ENCODE measurements around the gene LSG1.

LSG1 gene

GRCh38 chr3:194623449-194624290, 48.3 kb downstream of the LSG1 start:
- Histone ChIP-seq H3K27ac (ENCODE audit: low read length) (no peak overlapping the region), H3K36me3 (ENCODE audit: insufficient read depth, low read depth, low read length) (peaks cover 29% of the 10 kb centered on the region), H3K27me3 (ENCODE audit: insufficient read depth, low read length) (no peaks in the 10 kb centered on the region), H3K9me3 (ENCODE audit: insufficient read depth, low read depth, low read length) (no peaks in the 10 kb centered on the region), H3K9ac (ENCODE audit: low read depth, low read length) (no peak overlapping the region), H3K4me1 (ENCODE audit: insufficient read depth, low read length) (no peaks in the 10 kb centered on the region), H3K4me3 (ENCODE audit: low read length) (no peak overlapping the region)

GRCh38 chr3:194622621-194623340, 49.2 kb downstream of the LSG1 start:
- H3K9ac ChIP-seq (ENCODE audit: low read depth, low read length), result no peak overlapping the region
- no peak overlapping the region for H3K27ac ChIP-seq (ENCODE audit: low read length)
- peaks cover 22% of the 10 kb centered on the region for H3K36me3 ChIP-seq (ENCODE audit: insufficient read depth, low read depth, low read length)
- H3K27me3 ChIP-seq (ENCODE audit: insufficient read depth, low read length), result no peaks in the 10 kb centered on the region
- no peaks in the 10 kb centered on the region for H3K9me3 ChIP-seq (ENCODE audit: insufficient read depth, low read depth, low read length)
- H3K4me1 ChIP-seq (ENCODE audit: insufficient read depth, low read length), result no peaks in the 10 kb centered on the region
- no peak overlapping the region for H3K4me3 ChIP-seq (ENCODE audit: low read length)

DNA sequence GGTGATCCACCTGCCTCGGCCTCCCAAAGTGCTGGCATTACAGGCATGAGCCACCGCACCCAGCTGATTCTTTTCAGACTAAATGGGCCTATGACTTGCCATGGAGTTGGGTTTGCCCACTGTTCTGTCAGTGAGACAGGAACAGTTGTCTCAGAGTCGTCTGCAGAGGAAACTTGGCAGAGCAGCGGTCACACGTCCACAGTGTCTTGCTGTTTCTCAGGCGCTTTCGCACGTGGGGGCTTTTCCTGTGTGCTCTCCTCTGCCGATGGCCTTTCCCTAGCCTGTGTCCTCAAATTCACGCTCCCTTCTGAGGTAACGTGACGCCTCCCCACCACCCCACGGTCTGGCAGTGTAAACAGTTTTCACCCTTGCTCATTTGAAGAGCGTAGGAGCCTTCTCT, 50.0 kb downstream of the LSG1 start:
- H3K27me3 ChIP-seq (ENCODE audit: insufficient read depth, low read length), result no peaks in the 10 kb centered on the region
- H3K36me3 ChIP-seq (ENCODE audit: insufficient read depth, low read depth, low read length), result peaks cover 16% of the 10 kb centered on the region
- H3K9me3 ChIP-seq (ENCODE audit: insufficient read depth, low read depth, low read length), result no peaks in the 10 kb centered on the region
- H3K4me3 ChIP-seq (ENCODE audit: low read length), result no peak overlapping the region
- no peaks in the 10 kb centered on the region for H3K4me1 ChIP-seq (ENCODE audit: insufficient read depth, low read length)
- no peak overlapping the region for H3K9ac ChIP-seq (ENCODE audit: low read depth, low read length)
- no peak overlapping the region for H3K27ac ChIP-seq (ENCODE audit: low read length)

GRCh38 chr3:194620196-194620595, 51.8 kb downstream of the LSG1 start:
- no peaks in the 10 kb centered on the region for H3K27me3 ChIP-seq (ENCODE audit: insufficient read depth, low read length)
- peaks cover 6% of the 10 kb centered on the region; the same call in 1 of the 2 replicates for H3K36me3 ChIP-seq (ENCODE audit: insufficient read depth, low read depth, low read length)
- no peaks in the 10 kb centered on the region for H3K9me3 ChIP-seq (ENCODE audit: insufficient read depth, low read depth, low read length)
- no peak overlapping the region for H3K9ac ChIP-seq (ENCODE audit: low read depth, low read length)
- H3K4me1 ChIP-seq (ENCODE audit: insufficient read depth, low read length), result no peaks in the 10 kb centered on the region
- no peak overlapping the region for H3K27ac ChIP-seq (ENCODE audit: low read length)
- H3K4me3 ChIP-seq (ENCODE audit: low read length), result no peak overlapping the region

GRCh38 chr3:194619741-194620140, 52.2 kb downstream of the LSG1 start:
- H3K27me3 ChIP-seq (ENCODE audit: insufficient read depth, low read length), result no peaks in the 10 kb centered on the region
- no peak overlapping the region for H3K27ac ChIP-seq (ENCODE audit: low read length)
- H3K9me3 ChIP-seq (ENCODE audit: insufficient read depth, low read depth, low read length), result no peaks in the 10 kb centered on the region
- no peak overlapping the region for H3K9ac ChIP-seq (ENCODE audit: low read depth, low read length)
- H3K36me3 ChIP-seq (ENCODE audit: insufficient read depth, low read depth, low read length), result peaks cover 6% of the 10 kb centered on the region; the same call in 1 of the 2 replicates
- no peaks in the 10 kb centered on the region for H3K4me1 ChIP-seq (ENCODE audit: insufficient read depth, low read length)
- no peak overlapping the region for H3K4me3 ChIP-seq (ENCODE audit: low read length)

GRCh38 chr3:194618858-194619608, 53.0 kb downstream of the LSG1 start:
- Histone ChIP-seq H3K36me3 (ENCODE audit: insufficient read depth, low read depth, low read length) (peaks cover 9% of the 10 kb centered on the region; the same call in 1 of the 2 replicates), H3K4me3 (ENCODE audit: low read length) (no peak overlapping the region), H3K9me3 (ENCODE audit: insufficient read depth, low read depth, low read length) (no peaks in the 10 kb centered on the region), H3K27me3 (ENCODE audit: insufficient read depth, low read length) (no peaks in the 10 kb centered on the region), H3K9ac (ENCODE audit: low read depth, low read length) (no peak overlapping the region), H3K27ac (ENCODE audit: low read length) (no peak overlapping the region), H3K4me1 (ENCODE audit: insufficient read depth, low read length) (no peaks in the 10 kb centered on the region)

- Histone ChIP-seq H3K9ac (ENCODE audit: low read depth, low read length) (no peak overlapping the region), H3K36me3 (ENCODE audit: insufficient read depth, low read depth, low read length) (peaks cover 9% of the 10 kb centered on the region; the same call in 1 of the 2 replicates), H3K4me3 (ENCODE audit: low read length) (no peak overlapping the region), H3K27me3 (ENCODE audit: insufficient read depth, low read length) (no peaks in the 10 kb centered on the region), H3K27ac (ENCODE audit: low read length) (no peak overlapping the region), H3K4me1 (ENCODE audit: insufficient read depth, low read length) (no peaks in the 10 kb centered on the region), H3K9me3 (ENCODE audit: insufficient read depth, low read depth, low read length) (no peaks in the 10 kb centered on the region)
Measured at GRCh38 chr3:194617827-194618226, 54.2 kb downstream of the LSG1 start.

GRCh38 chr3:194617143-194617671, 54.8 kb downstream of the LSG1 start:
- H3K27me3 ChIP-seq (ENCODE audit: insufficient read depth, low read length), result no peaks in the 10 kb centered on the region
- no peak overlapping the region for H3K9ac ChIP-seq (ENCODE audit: low read depth, low read length)
- H3K4me3 ChIP-seq (ENCODE audit: low read length), result no peak overlapping the region
- H3K36me3 ChIP-seq (ENCODE audit: insufficient read depth, low read depth, low read length), result peaks cover 9% of the 10 kb centered on the region; the same call in 1 of the 2 replicates
- H3K27ac ChIP-seq (ENCODE audit: low read length), result no peak overlapping the region
- no peaks in the 10 kb centered on the region for H3K9me3 ChIP-seq (ENCODE audit: insufficient read depth, low read depth, low read length)
- no peaks in the 10 kb centered on the region for H3K4me1 ChIP-seq (ENCODE audit: insufficient read depth, low read length)

- no peaks in the 10 kb centered on the region for H3K27me3 ChIP-seq (ENCODE audit: insufficient read depth, low read length)
- H3K9ac ChIP-seq (ENCODE audit: low read depth, low read length), result no peak overlapping the region
- peaks cover 7% of the 10 kb centered on the region; the same call in 1 of the 2 replicates for H3K36me3 ChIP-seq (ENCODE audit: insufficient read depth, low read depth, low read length)
- H3K27ac ChIP-seq (ENCODE audit: low read length), result no peak overlapping the region
- H3K4me1 ChIP-seq (ENCODE audit: insufficient read depth, low read length), result no peaks in the 10 kb centered on the region
- no peaks in the 10 kb centered on the region for H3K9me3 ChIP-seq (ENCODE audit: insufficient read depth, low read depth, low read length)
- no peak overlapping the region for H3K4me3 ChIP-seq (ENCODE audit: low read length)
Measured at GRCh38 chr3:194615226-194615625, 56.8 kb downstream of the LSG1 start.

DNA sequence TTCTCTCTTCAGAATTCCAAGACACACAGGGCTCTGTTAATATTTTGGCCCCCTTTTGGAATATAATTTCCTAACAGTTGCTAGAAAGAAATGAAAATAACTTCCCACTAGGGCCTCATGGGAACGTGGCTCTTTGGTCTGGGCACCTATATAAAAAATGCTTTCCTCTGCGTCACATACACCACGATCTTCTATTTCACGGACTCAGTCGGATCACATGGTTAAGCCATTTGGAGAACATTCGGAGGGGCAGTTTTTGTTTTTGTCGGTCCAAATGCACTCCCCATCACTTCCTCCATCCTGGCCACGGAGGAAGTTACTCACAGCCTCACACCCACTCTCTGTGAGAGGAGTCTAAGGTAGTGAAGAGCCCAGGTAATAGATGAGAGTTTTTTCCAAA, 59.8 kb downstream of the LSG1 start:
- Histone ChIP-seq H3K4me3 (ENCODE audit: low read length) (no peak overlapping the region), H3K36me3 (ENCODE audit: insufficient read depth, low read depth, low read length) (0 out of 2 replicates have a peak, but pooled peaks cover 3% of the 10 kb centered on the region), H3K9ac (ENCODE audit: low read depth, low read length) (no peak overlapping the region), H3K27ac (ENCODE audit: low read length) (no peak overlapping the region), H3K9me3 (ENCODE audit: insufficient read depth, low read depth, low read length) (no peaks in the 10 kb centered on the region), H3K27me3 (ENCODE audit: insufficient read depth, low read length) (no peaks in the 10 kb centered on the region), H3K4me1 (ENCODE audit: insufficient read depth, low read length) (no peaks in the 10 kb centered on the region)

DNA sequence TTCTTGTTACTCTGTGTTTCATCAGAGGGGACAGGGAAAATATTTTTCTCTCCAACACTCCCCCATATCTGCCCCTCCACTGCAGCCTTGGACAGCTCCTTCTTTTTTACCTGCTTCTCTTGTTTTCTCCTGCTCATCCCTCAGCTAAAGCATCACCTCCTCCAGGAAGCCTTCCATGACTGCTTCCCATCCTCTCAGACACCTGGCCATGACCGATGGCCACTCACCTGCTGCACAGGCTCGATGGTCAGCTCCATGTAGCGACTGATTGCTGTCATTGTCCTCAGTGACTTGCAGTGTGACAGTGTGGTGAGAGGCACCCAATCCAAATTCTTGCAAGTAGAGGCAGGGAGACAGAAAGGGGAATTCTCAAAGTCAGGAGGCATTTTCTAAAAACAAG, 61.3 kb downstream of the LSG1 start:
- Histone ChIP-seq H3K9ac (ENCODE audit: low read depth, low read length) (no peak overlapping the region), H3K36me3 (ENCODE audit: insufficient read depth, low read depth, low read length) (0 out of 2 replicates have a peak, but pooled peaks cover 3% of the 10 kb centered on the region), H3K27me3 (ENCODE audit: insufficient read depth, low read length) (no peaks in the 10 kb centered on the region), H3K9me3 (ENCODE audit: insufficient read depth, low read depth, low read length) (no peaks in the 10 kb centered on the region), H3K4me3 (ENCODE audit: low read length) (no peak overlapping the region), H3K4me1 (ENCODE audit: insufficient read depth, low read length) (no peaks in the 10 kb centered on the region), H3K27ac (ENCODE audit: low read length) (no peak overlapping the region)
